DLD1 (cell line): ENCODE measurements around the gene EMB.
"Not testable (repeated sequence)": the region's sequence is repeated elsewhere in the genome, so short reads cannot be mapped to it uniquely, and the experiment has no call there.

Experiments
- in situ Hi-C: cut with HindIII; loops from 2 replicates; pipeline ENCODE4 v1.10.0; 2017; ENCODE audit warnings: low sequenced_read_pairs

The EMB gene

GRCh38 chr5:50421184-50421950 is 19.7 kb downstream of the EMB start:
- in situ Hi-C loops = not testable (repeated sequence)

- in situ Hi-C loops = no loop called here
These were observed 20.6 kb downstream of the EMB start for GRCh38 chr5:50420343-50420935.

GRCh38 chr5:50419656-50420055 is 21.4 kb downstream of the EMB start:
- in situ Hi-C loops = not testable (repeated sequence)

GRCh38 chr5:50416637-50417036 is 24.5 kb downstream of the EMB start:
- in situ Hi-C loops = not testable (repeated sequence)

- in situ Hi-C loops = no loop called here
These were observed 25.2 kb downstream of the EMB start for GRCh38 chr5:50415912-50416311.

GRCh38 chr5:50410932-50411331 is 30.2 kb downstream of the EMB start:
- in situ Hi-C loops = not testable (repeated sequence)

- in situ Hi-C loops = no loop called here
These were observed 34.2 kb downstream of the EMB start for GRCh38 chr5:50406877-50407276.

- in situ Hi-C loops = no loop called here
These were observed 39.8 kb downstream of the EMB start for GRCh38 chr5:50401336-50401735.

GRCh38 chr5:50393925-50394609 is 47.0 kb downstream of the EMB start:
- in situ Hi-C loops = not testable (repeated sequence)

GRCh38 chr5:50392289-50392688 is 48.8 kb downstream of the EMB start:
- in situ Hi-C loops = not testable (repeated sequence)

GRCh38 chr5:50384381-50384780 is 56.7 kb downstream of the EMB start:
- in situ Hi-C loops = not testable (repeated sequence)

GRCh38 chr5:50376696-50377095 is 64.4 kb downstream of the EMB start:
- in situ Hi-C loops = not testable (repeated sequence)

- in situ Hi-C loops = not testable (repeated sequence)
These were observed 71.6 kb downstream of the EMB start for GRCh38 chr5:50369287-50370033.

- in situ Hi-C loops = no loop called here
These were observed 75.4 kb downstream of the EMB start for GRCh38 chr5:50365426-50366251.

- in situ Hi-C loops = not testable (repeated sequence)
These were observed 76.4 kb downstream of the EMB start for GRCh38 chr5:50364535-50365309.

GRCh38 chr5:50359187-50359586 is 81.9 kb downstream of the EMB start:
- in situ Hi-C loops = no loop called here

GRCh38 chr5:50352382-50352781 is 88.7 kb downstream of the EMB start:
- in situ Hi-C loops = no loop called here
